Neural cell (in vitro differentiated cells): Measurements from ENCODE around the gene DDX24.

Experiments used
- EP300 ChIP-seq: fragments of 450-650 bp; conservative IDR thresholded peaks from 2 replicates; pipeline ENCODE4 v1.6.1; 2014; ENCODE audit warnings: antibody characterized with exemption, mild to moderate bottlenecking, moderate library complexity; ENCODE audit not compliant: poor library complexity, severe bottlenecking
- EZH2 ChIP-seq: fragments of 200-600, 300-800 bp; shearing (Covaris generic), sonication (generic); IDR thresholded peaks from 2 replicates; pipeline ENCODE4 v1.6.1; 2014; ENCODE audit warnings: antibody characterized with exemption, low read length, borderline replicate concordance, mild to moderate bottlenecking; ENCODE audit not compliant: insufficient read depth, poor library complexity, severe bottlenecking
- POLR2AphosphoS5 ChIP-seq: IDR thresholded peaks from 2 replicates; pipeline ENCODE4 v1.6.1; 2012
- SMC3 ChIP-seq: fragments of 450-650 bp; conservative IDR thresholded peaks from 2 replicates; pipeline ENCODE4 v1.6.1; 2014; ENCODE audit warnings: antibody characterized with exemption, mild to moderate bottlenecking, moderate library complexity; ENCODE audit not compliant: poor library complexity
- TAF1 ChIP-seq: IDR thresholded peaks from 2 replicates; pipeline ENCODE4 v1.6.1; 2012; ENCODE audit warnings: low read depth
- TF ChIP-seq, protein P1 (sequence below): fragments of 450-650 bp; IDR thresholded peaks from 2 replicates; pipeline ENCODE4 v1.5.1; 2014; ENCODE audit warnings: antibody characterized with exemption, mild to moderate bottlenecking, moderate library complexity; ENCODE audit not compliant: poor library complexity, severe bottlenecking
- TF ChIP-seq, protein P2 (sequence below): IDR thresholded peaks from 2 replicates; pipeline ENCODE4 v1.6.1; 2012; ENCODE audit warnings: borderline replicate concordance

- TF ChIP-seq, protein P1, sequence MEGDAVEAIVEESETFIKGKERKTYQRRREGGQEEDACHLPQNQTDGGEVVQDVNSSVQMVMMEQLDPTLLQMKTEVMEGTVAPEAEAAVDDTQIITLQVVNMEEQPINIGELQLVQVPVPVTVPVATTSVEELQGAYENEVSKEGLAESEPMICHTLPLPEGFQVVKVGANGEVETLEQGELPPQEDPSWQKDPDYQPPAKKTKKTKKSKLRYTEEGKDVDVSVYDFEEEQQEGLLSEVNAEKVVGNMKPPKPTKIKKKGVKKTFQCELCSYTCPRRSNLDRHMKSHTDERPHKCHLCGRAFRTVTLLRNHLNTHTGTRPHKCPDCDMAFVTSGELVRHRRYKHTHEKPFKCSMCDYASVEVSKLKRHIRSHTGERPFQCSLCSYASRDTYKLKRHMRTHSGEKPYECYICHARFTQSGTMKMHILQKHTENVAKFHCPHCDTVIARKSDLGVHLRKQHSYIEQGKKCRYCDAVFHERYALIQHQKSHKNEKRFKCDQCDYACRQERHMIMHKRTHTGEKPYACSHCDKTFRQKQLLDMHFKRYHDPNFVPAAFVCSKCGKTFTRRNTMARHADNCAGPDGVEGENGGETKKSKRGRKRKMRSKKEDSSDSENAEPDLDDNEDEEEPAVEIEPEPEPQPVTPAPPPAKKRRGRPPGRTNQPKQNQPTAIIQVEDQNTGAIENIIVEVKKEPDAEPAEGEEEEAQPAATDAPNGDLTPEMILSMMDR, result no peak
- TF ChIP-seq POLR2AphosphoS5 (no peak), EP300 (no peak), EZH2 (no peak), SMC3 (no peak), TAF1 (no peak)
- TF ChIP-seq, protein P2, sequence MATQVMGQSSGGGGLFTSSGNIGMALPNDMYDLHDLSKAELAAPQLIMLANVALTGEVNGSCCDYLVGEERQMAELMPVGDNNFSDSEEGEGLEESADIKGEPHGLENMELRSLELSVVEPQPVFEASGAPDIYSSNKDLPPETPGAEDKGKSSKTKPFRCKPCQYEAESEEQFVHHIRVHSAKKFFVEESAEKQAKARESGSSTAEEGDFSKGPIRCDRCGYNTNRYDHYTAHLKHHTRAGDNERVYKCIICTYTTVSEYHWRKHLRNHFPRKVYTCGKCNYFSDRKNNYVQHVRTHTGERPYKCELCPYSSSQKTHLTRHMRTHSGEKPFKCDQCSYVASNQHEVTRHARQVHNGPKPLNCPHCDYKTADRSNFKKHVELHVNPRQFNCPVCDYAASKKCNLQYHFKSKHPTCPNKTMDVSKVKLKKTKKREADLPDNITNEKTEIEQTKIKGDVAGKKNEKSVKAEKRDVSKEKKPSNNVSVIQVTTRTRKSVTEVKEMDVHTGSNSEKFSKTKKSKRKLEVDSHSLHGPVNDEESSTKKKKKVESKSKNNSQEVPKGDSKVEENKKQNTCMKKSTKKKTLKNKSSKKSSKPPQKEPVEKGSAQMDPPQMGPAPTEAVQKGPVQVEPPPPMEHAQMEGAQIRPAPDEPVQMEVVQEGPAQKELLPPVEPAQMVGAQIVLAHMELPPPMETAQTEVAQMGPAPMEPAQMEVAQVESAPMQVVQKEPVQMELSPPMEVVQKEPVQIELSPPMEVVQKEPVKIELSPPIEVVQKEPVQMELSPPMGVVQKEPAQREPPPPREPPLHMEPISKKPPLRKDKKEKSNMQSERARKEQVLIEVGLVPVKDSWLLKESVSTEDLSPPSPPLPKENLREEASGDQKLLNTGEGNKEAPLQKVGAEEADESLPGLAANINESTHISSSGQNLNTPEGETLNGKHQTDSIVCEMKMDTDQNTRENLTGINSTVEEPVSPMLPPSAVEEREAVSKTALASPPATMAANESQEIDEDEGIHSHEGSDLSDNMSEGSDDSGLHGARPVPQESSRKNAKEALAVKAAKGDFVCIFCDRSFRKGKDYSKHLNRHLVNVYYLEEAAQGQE, result no peak
Measured at GRCh38 chr14:94126800-94127199, 45.8 kb upstream of the DDX24 start.
